ENCODE data around the gene SHOX.

GRCh38 chrX:680062-680461, 49.5 kb downstream of the SHOX start:
- no peak for TF ChIP-seq CTCF (IDR thresholded peaks at IDR 0.05 in 4 of 5, conservative IDR thresholded peaks at IDR 0.05 in 1 of 5)
- TF ChIP-seq POLR2A (IDR thresholded peaks at IDR 0.05): no peak

Measured in gastrocnemius medialis (tissue), 4 donors.